Measurements from ENCODE around the gene MLXIPL. TPM values are rescaled to one million over a fixed set of nuclear protein-coding genes. Genes with fewer than 3 reads are reported as not detected.
A peak's percentile ranks its signal among the peaks of the same experiment; 100 is the strongest.

MLXIPL gene
- total and polyA plus RNA-seq, 2 of the 8 experiments (the other 6 are each of a cell fraction or from before 2014, with no cell fraction given): 9.4 to 10.6 TPM

- Histone ChIP-seq H3K27me3 (replicated peaks in 1 of 4; ENCODE audit: control insufficient read depth in 3 of 4, extremely low read depth in 1 of 4, insufficient read depth in 3 of 4, low read length in 3 of 4) (peaks cover 0 to 30% (median 25%) of the 10 kb centered on the region in 4 experiments; a peak in 6 of 7 replicates), H3K9ac (replicated peaks in 1 of 4; ENCODE audit: extremely low read depth in 1 of 4, low read depth in 3 of 4, low read length in 3 of 4) (no peak overlapping the region), H2BK120ac (replicated peaks; ENCODE audit: low read depth, low read length) (no peak overlapping the region), H3K9me3 (ENCODE audit: insufficient read depth in 2 of 2, low read depth in 1 of 2, low read length in 1 of 2) (no peaks in the 10 kb centered on the region), H3K79me2 (ENCODE audit: control insufficient read depth in 1 of 2, insufficient read depth in 2 of 2, low read length in 2 of 2) (no peaks in the 10 kb centered on the region), H3K36me3 (ENCODE audit: control insufficient read depth in 2 of 4, insufficient read depth in 4 of 4, low read length in 3 of 4) (no peaks in the 10 kb centered on the region), H2AK5ac (ENCODE audit: low read depth, low read length) (no peak overlapping the region), H4K91ac (replicated peaks; ENCODE audit: insufficient read length, low read length) (no peak overlapping the region), H4K8ac (ENCODE audit: extremely low read depth, insufficient read depth, low read length) (no peak overlapping the region), H3K4ac (replicated peaks; ENCODE audit: insufficient read length, low read depth, low read length) (no peak overlapping the region), H3K23me2 (ENCODE audit: low read depth, low read length) (peaks cover 8% of the 10 kb centered on the region; the same call in 1 of the 2 replicates), H3K56ac (replicated peaks; ENCODE audit: insufficient read length, low read depth, low read length) (no peak overlapping the region), H3K18ac (ENCODE audit: extremely low read depth, low read length) (no peak overlapping the region), H2BK15ac (ENCODE audit: low read length) (0 out of 2 replicates have a peak overlapping the region, but pooled peaks have one; percentile 72), H2BK12ac (ENCODE audit: low read depth, low read length) (no peak overlapping the region), H3K4me3 (ENCODE audit: extremely low read depth in 1 of 4, insufficient read depth in 2 of 4, low read depth in 3 of 4, low read length in 4 of 4) (no peak overlapping the region), H3K23ac (ENCODE audit: insufficient read length) (no peak overlapping the region), H4K20me1 (replicated peaks in 1 of 2; ENCODE audit: control insufficient read depth in 1 of 2, insufficient read depth in 2 of 2, low read length in 2 of 2) (no peaks in the 10 kb centered on the region), H3K4me2 (ENCODE audit: insufficient read depth in 1 of 2, low read depth in 2 of 2, low read length in 2 of 2) (no peak overlapping the region), H3K27ac (ENCODE audit: low read depth, low read length) (no peak overlapping the region), H4K5ac (ENCODE audit: insufficient read length, low read depth, low read length) (no peak overlapping the region), H2AFZ (ENCODE audit: low read length) (no peak overlapping the region), H3K4me1 (replicated peaks in 1 of 4; ENCODE audit: control insufficient read depth in 3 of 4, insufficient read depth in 4 of 4, low read length in 3 of 4) (peaks cover 0 to 14% (median 7%) of the 10 kb centered on the region in 4 experiments; a peak in 6 of 7 replicates), H2BK20ac (ENCODE audit: low read length) (no peak overlapping the region), H3K14ac (ENCODE audit: insufficient read length) (no peak overlapping the region), H2BK5ac (ENCODE audit: low read depth, low read length) (no peak overlapping the region), H3K79me1 (ENCODE audit: low read depth, low read length) (no peaks in the 10 kb centered on the region)
- no peak for DNase-seq (ENCODE audit: low read depth in 1 of 2, low spot score in 2 of 2)
- TF ChIP-seq CREB1 (IDR thresholded peaks at IDR 0.05) (no peak), CBX5 (IDR thresholded peaks at IDR 0.05; ENCODE audit: low read depth, low read length) (no peak), SAP30 (IDR thresholded peaks at IDR 0.05; ENCODE audit: insufficient read depth, insufficient replicate concordance, low read length) (no peak), CHD1 (IDR thresholded peaks at IDR 0.05; ENCODE audit: low read depth, low read length) (no peak)
- no peak for FAIRE-seq
- ChIA-PET POLR2A (ENCODE audit: partially characterized antibody) (no interaction called here), CTCF (ENCODE audit: partially characterized antibody) (interaction anchor here (0.8 kb wide), 1 partner anchor 75 kb away, joined by 3 read pairs; no protein-coding TSS in a partner anchor)
- 83% methylated on average over 5 of the region's 5 CpGs; no CpG with 5 or more reads in 1 of the 2 experiments for WGBS, 2 experiments (ENCODE audit: extremely low coverage in 1 of 2, insufficient coverage in 1 of 2, insufficient read length in 1 of 2, insufficient replicate concordance in 2 of 2, low coverage in 1 of 2, low lambda C conversion rate in 2 of 2, missing lambda C conversion rate in 1 of 2)
Measured at GRCh38 chr7:73650524-73650923, 26.2 kb upstream of the MLXIPL start.
